ENCODE data around the gene ESRRA. TPM values are rescaled to one million over a fixed set of nuclear protein-coding genes. Genes with fewer than 3 reads are reported as not detected.

ESRRA gene
- total and polyA plus RNA-seq, 2 of the 8 experiments (the other 6 are each of a cell fraction or from before 2014, with no cell fraction given), result 18.2 to 37.0 TPM

GRCh38 chr11:64290352-64291261 lies 14.7 kb upstream of the ESRRA start (continued):
- TF ChIP-seq SRF (IDR thresholded peaks at IDR 0.05; ENCODE audit: low read depth, low read length), result no peak
- TF ChIP-seq GABPA (IDR thresholded peaks at IDR 0.05; ENCODE audit: borderline replicate concordance, insufficient read depth, low read length), result no peak
- no peak for TF ChIP-seq SIX5 (IDR thresholded peaks at IDR 0.05; ENCODE audit: low read depth, low read length)
